Right renal cortex interstitium (tissue), 3 donors: ENCODE data around the gene MAPRE2. TPM values are rescaled to one million over a fixed set of nuclear protein-coding genes. Genes with fewer than 3 reads are reported as not detected.
A peak's percentile ranks its signal among the peaks of the same experiment; 100 is the strongest.
"Not testable (repeated sequence)": the region's sequence is repeated elsewhere in the genome, so short reads cannot be mapped to it uniquely, and the experiment has no call there.

Experiments used
- DNase-seq, 3 donors: peaks; one replicate each; pipeline ENCODE4 v3.0.0-alpha.2; 2013; ENCODE audit warnings: low read depth in 3 of 3, low spot score in 2 of 3
- polyA plus RNA-seq, 3 donors: library from polyadenylated mRNA; unstranded; fragments of 120-200 nt; gene quantifications; one replicate each; pipeline ENCODE4 v1.2.1, GENCODE V29; 2013; ENCODE audit not compliant: insufficient read length in 3 of 3

The MAPRE2 gene
- polyA plus RNA-seq, 3 donors = 28.5 to 33.4 (median 33.3) TPM

DNA sequence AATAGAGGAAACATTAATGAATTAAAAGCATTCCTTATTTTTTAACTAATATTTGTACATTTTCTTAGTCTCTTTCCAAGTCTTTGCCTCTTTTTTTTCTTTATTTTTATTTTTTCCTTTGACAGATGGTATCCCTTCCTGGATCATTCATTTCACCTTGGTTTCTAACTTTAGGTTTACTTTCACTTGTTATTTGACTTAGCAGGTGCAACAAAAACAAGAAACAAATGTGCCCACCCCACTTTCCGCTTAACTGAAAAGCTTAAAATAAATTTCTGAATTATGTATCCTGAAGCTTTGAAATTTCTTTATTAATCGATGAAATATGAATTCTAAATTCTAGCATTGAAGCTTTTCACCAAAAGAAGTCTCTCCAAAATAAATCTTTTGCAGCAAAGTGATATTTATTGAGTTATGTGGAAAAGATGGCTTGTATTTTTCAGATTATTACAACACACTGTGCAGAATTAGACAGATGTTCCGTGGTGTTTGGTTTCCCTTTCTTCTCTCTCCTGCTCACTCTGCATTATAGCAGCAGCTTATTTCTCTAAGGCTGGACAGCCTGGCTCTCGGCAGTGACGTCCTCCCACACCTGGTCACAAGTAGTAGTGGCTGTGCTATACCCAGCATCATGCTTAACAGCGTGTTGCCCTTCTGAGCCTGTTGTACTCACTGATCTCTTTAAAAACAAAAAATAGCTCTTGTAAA is 100.5 kb downstream of the MAPRE2 start:
- no peak for DNase-seq

DNA sequence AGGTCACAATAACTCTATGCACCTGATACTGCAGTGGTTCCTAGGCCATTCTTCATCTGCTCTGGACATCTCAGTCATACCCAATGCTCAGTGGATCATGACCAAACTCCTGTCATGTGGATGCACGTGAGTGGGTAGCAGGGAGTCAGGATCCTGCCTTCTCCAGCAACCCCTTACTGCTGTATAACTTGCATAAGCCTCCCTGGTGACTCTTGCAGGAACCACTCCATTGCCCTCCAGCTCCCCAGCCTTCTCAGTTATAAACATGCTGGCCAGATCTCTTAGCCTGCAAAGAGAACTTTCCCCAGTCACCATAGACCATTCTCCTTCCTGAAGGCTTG is 101.0 kb downstream of the MAPRE2 start:
- no peak for DNase-seq

DNA sequence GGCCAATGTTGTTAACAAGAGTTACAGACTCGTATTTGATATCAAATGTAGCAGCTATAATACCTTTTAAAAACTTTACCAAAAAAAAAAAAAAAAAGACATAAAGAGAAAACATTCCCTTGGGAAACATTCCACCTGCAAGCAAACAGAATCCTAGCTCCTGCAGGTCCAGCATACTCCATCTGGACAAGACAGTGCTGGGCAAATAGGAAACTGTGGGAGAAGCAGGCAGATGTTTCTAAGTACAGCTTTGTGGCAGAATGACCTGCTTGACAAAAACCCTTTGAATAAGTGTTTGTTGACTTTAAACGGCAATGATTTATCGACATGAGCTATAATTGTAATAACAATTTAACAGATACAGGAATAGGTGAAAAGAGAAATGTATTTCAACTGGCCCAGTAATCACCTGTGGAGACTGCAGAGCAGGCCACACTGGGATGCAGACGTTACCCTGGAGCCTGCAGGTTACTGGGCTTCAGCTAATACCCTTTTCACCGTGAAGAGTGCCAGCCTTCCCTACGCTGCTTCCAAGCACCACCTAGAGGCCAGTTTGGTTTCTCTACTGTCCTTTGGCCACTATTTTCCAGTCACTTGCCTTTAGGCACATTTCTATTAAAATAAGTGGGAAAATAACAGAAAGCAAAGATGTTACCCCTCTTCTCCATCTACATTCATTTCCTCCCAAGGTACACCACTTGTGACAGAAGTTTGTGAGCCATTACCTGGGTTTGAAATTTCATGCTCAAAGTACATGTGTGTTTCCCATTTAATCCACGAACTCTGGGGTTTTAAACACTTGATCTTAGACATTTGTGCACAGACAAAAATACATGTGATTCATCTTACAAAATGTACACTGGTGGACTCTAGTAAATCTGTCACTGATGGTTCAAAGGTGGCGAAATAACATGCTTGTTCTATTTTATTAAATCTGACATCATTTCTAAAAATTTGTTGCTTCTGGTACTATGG is 102.7 kb downstream of the MAPRE2 start:
- DNase-seq = peak in 1 of 3 donors; percentile 43

DNA sequence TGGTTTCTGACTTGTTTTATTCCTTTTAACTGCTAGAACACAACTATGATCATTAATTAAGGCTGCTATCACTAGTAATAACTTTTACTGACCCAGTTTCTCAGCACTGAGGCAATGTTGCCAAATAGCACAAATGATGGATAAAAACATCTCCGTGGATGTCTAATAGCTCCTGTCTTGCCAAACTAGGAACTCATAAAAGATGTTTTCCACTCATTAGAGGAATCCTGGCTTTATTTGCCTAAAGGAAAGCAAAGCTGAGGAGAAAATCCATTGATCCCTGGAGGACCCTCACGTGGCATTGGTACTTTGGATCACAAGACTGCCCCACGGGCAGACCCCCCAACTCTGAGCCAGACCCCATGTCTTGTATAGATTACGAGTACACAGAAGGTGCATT is 103.5 kb downstream of the MAPRE2 start:
- no peak for DNase-seq

DNA sequence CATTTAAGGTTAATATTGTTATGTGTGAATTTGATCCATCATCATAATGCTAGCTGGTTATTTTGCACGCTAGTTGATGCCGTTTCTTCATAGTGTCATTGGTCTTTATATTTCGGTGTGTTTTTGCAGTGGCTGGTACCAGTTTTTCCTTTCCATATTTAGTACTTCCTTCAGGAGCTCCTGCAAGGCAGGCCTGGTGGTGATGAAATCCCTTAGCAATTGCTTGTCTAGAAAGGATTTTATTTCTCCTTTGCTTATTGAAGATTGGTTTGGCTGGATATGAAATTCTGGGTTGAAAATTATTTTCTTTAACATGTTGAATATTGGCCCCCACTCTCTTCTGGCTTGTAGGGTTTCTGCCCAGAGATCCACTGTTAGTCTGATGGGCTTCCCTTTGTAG is 109.0 kb downstream of the MAPRE2 start:
- DNase-seq = not testable (repeated sequence)

DNA sequence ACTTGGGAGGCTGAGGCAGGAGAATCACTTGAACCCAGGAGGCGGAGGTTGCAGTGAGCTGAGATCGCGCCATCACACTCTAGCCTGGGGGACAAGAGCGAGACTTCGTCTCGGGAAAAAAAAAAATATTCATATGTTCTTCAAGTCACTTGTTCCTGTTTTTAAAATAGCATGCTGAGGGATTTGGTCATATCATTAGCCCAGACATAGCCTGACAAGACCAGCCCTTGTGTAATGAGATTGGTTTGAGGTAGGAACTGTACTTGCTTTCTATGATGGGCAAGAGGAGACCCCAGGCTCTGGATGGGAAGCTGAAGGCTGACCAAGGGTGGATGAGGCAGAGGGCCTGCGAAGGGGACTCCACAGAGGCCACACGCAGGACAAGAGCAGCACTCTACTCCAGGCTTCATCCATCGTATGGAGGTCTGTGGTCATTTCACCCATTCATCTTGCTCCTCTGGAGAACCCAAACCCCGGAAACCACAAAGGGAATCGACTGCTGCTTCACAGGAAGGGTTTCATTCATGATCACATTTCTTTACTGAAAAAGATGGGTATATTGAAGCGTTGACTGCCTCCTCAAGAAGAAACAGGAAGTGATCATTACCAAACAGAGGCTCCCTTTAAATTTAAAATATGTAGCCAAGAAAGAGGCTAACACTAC is 112.5 kb downstream of the MAPRE2 start:
- DNase-seq = no peak

DNA sequence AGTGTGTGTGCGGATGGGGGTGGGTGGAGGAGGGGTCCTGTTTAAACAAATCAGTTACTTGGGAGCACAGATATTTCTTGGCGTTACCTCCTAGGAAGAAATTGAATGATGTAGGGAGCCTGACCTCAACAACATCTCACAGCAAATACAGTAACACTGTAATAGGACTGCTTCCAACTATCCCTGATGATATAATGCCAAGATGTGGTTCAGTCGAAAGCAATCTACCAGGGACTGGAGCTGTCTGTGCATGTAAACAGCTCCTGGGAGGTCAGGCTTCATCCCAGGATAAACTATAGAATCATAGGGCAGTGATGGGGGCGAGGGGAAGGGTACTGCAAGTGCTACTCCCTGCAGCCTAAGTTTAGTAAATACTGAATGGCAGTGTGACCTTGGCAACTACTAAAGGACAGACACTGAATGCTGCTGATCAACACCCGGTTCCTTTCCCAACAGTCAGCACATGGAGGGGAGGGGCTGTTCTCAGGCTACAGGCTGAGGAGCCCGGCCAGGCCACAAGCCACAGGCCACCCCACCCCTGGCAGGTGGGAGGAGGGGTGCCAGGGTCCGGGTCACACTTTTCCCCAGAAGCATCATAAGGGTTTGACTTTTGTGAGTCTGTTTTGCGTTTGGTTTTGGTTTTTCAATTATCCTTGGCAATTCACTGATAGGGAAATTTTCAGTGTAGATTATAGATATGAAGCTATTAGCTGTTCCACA is 114.3 kb downstream of the MAPRE2 start:
- DNase-seq = no peak

DNA sequence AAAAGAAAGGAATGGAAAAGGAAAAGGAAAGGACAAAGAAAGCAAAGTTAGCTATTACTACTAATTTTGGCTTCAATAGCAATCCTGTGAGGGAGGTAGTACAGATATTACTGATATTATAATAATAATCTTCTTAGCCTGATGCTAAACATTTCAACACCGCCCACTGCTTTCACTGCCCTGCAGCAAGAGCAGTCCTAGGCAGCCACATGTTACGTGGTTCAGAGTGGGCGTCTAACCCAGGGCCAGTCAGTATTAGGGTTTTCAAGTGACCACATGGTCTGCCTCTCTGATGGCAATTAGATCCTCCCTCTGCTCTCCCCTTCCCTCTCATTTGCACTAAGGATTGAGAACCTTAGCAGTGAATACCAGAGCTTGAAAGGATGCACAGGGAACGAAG is 116.0 kb downstream of the MAPRE2 start:
- no peak for DNase-seq

DNA sequence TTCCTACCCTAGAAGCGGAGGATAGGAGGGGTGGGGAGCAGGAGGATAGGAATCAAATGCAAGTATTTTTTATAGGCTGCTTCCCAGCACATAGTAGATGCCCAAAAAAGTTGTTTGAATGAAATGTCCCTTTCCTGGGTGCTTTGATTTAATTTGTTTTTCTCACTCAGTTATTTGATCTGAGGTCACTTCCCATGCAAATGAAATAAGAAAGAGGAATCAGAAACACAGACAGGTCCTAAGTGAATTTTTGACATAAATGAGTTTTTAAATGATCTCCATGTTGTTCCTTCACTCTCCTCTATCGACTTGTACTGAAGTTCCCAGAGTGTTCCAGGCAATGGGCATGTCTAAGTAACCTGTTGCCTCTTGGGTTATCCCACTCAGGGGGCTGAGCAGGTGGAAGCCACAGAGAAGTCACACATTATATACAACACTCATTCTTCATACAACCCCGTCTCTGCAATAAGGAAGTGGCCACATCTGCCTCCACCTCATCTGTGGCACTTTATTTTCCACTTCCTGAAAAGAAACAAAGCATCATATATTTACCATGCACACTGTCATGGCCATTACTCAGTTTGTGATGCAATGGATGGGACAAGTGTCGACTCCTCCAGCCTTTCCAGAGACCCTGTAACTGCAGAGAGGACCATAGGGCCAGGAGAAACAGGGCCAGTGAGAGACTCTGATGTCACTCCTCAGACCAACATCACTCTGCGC is 117.7 kb downstream of the MAPRE2 start:
- DNase-seq = no peak

DNA sequence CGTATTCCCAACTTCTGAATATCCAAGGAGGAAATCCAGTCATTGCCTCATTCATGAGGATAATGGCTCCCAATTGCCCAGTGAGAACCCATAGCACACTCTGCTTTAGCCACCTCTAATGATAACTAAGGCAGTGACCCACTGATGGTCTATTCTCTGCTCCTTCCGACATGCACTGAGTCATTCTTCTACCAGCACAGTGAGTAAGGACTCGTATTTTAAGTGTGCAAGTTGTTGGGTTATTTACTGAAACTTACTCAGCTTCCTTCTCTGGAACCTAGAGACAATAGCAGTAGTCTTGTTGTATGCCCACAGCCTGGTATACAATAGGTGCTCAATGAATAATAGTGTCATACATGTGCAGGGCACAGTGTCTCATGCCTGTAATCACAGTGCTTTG is 118.6 kb downstream of the MAPRE2 start:
- no peak for DNase-seq

DNA sequence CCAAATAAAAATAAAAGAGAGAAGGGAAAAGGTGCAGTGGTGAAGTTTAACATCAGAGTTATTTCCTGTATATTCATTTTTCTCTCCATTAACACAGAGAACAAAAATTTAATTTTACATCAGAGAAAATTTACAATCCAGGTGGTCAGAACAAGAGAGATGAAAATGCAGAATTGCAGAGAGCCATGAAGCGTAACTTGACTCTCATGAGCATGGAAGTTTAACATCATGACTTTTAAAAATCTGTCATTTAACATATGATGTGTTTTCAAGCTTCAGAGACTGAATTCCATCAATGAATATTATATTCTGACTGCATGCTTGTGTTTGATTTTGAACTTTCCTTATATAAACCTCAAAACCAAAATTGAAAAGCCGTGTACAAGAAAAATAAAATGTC is 120.3 kb downstream of the MAPRE2 start:
- DNase-seq = no peak

DNA sequence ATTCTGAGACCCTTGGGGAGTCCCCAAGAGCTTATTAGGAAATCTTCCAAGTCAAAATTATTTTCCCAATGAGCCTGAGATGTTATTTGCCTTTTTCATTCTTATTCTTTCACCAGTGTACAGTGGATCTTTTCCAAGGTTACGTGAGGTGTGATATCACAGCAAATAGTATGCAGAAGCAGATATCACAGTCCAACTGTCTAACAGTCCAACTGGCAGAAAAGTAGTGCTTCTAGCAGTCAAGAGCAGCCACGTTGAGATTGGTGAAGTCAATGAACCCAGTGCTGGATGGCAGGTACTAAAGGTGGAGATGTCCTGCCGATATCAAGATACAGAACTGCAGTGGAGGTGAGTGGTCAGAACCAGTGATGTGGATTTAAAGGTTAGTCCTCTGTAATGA is 120.7 kb downstream of the MAPRE2 start:
- DNase-seq = no peak

DNA sequence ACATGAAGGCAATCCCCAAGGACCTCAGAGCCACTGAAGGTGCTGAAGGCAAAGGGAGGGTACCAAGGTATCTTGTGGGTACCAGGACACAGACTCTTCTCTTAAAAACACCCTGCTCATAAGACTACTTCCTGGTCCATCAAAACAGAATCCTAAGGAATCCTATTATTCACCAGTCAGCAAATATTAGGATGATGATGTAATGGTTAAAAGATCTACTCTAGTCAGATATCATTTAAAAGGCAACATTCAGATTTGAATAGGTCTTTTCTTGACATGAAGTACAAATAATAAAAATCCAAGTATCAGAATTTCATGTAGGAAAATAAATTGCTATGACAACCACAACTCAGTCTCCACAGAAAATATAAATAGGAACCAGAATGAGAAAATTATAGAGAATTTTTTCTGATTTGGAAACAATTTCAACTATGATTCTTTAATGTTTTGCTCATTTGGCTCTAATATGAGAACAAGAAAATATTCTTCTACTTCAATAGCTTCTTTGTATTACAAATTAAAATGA is 121.9 kb downstream of the MAPRE2 start:
- DNase-seq = no peak

DNA sequence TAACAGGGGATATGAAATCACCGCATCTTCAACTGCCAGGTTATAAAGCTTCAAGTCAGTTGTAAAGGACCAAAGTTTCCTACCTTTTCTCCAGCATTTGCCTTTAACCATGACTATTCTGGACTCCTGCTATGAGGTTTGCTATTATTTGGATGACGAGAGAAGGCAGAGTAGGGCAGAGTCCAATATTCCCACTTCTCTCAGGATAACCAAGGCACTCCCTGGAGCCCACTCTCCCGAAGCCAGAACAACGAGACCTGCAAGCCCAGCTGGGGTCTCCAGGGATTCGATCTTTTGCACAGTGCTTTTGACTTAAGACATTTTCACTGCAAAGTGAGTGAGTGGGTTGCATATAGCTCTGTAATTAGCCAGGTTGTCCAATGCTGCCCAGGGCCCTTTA is 122.5 kb downstream of the MAPRE2 start:
- no peak for DNase-seq

DNA sequence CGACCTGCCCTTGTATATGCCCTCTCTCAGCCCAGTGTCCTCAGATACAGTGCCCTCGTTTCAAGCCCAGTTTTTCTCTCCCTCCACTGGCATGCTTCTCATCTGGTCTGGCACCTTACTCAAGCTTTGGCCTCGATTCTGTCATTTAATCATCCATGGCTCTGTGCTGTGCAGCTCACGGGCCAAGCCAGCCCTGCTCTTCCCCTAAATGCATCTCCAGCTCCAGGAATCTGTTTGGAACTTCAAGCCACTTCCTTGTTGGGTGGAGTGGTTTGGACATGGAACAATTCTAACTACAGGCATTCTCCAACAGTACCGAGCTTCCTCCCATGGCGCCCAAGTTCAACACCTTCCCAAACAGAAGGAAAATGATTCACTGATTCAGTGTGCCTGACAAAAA is 122.9 kb downstream of the MAPRE2 start:
- no peak for DNase-seq

DNA sequence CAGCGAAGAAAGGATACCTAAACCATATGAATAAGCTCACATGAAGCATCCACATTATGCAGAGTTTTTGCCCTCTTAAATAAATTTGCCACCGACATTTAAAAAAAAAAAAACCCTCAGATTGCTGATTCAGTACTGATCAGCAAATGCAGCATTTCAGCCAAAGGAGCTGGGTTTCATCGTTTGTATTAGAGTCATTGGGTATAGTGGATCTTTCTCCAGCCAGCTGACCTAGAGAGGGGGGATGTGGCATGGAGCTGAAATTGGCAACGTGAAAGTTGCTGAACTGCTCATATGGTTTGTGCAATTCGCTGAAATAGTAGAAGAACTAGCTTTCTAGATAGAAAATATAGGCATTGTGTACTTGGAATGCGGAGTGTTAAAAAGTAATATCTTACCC is 126.1 kb downstream of the MAPRE2 start:
- no peak for DNase-seq

DNA sequence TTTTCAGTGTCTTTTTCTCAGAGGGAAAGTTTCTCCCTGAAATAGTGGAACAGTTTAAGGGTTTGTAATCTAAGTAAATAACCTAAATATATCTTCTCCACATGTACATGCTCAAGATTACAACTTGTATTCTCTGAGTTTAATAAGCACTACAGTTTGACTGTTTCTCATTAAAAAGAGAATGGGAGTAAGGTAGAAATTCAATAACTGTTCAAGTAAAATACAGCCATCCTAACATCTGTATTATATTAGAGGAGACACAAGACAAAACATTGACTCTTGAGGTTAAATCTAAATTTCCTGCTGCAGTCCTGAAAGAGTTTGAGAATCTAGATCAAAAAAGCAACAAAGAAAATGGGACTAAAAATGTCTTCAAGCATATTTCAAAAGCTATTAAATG is 126.6 kb downstream of the MAPRE2 start:
- no peak for DNase-seq

DNA sequence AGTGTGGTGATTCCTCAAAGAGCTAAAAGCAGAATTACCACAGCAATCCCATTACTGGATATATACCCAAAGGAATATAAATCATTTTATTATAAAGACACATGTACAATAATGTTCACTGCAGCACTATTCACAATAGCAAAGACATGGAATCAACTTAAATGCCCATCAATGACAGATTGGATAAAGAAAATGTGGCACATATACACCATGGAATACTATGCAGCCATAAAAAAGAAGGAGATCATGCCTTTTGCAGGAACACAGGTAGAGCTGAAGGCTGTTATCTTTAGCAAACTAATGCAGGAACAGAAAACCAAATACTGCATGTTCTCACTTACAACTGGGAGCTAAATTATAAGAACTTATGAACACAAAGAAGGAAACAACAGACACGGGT is 129.1 kb downstream of the MAPRE2 start:
- DNase-seq = not testable (repeated sequence)

DNA sequence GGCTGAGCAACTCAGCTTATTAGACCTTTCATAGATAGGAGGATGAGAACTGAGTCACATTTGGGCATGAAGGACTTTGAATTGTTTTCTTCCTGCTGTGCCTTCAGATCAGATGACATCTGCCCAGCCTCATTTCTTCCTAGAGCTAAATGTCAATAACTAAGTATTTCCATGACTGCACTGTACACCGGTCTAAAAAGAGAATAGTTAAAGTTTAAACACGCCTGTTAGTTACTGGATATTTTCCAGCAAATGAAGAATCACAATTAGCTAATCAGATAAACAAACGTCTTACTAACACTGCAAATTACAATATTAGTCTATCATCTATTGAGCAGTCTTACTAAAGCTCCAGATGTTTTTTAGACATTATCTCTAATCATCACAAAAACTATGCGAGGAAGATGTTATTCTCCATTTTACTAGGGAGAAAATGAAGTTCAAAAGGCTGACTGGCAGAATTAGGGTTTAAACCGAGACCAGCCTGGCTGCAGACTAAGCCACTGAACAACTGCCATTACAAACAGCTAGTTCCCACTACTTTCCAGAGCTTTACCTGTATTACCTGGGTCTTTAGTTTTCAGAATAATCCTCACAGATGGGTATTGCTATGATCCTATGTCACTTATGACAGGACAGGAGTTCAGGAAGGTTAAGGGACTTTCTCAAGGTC is 130.2 kb downstream of the MAPRE2 start:
- no peak for DNase-seq
